Activated T-helper 1 cell treated with anti-CD3 and anti-CD28 coated beads, Interleukin-12 subunit alpha, Interleukin-12 subunit beta, Interleukin-2, Interleukin-4 antibody, amounts not matched to agents 30 ng/mL and 10 ng/mL and 1 ng/mL, durations not matched to agents 14 hours and 24 hours and 36 hours (primary cell): ENCODE data around the gene ADAM15. TPM values are rescaled to one million over a fixed set of nuclear protein-coding genes. Genes with fewer than 3 reads are reported as not detected.

ENCODE experiments used
- DNase-seq: peaks from one replicate; pipeline ENCODE4 v3.0.0; 2021; ENCODE audit warnings: low spot score
- H3K27ac Mint-ChIP-seq: one replicate; pipeline ENCODE4 v1.8.0; 2021; ENCODE audit warnings: mild to moderate bottlenecking, mixed read lengths
- H3K27me3 Mint-ChIP-seq: one replicate; pipeline ENCODE4 v1.8.0; 2022; ENCODE audit warnings: mild to moderate bottlenecking, moderate library complexity, mixed read lengths; ENCODE audit not compliant: insufficient read depth
- H3K36me3 Mint-ChIP-seq: one replicate; pipeline ENCODE4 v1.8.0; 2021; ENCODE audit warnings: low read depth, mixed read lengths
- H3K4me1 Mint-ChIP-seq: one replicate; pipeline ENCODE4 v1.8.0; 2021; ENCODE audit warnings: low read depth, mixed read lengths
- H3K4me3 Mint-ChIP-seq: one replicate; pipeline ENCODE4 v1.8.0; 2021; ENCODE audit warnings: mild to moderate bottlenecking, moderate library complexity, mixed read lengths
- H3K9me3 Mint-ChIP-seq: one replicate; pipeline ENCODE4 v1.8.0; 2021; ENCODE audit warnings: mixed read lengths
- intact Hi-C: fragments of 100-400 bp; cut with micrococcal nuclease; formaldehyde crosslinking; loops from one replicate; pipeline ENCODE4 v1.15.1; 2024
- total RNA-seq: library from RNA; stranded (reverse); gene quantifications from 2 replicates; pipeline ENCODE4 v1.2.3, GENCODE V29; 2022

ADAM15 gene
- total RNA-seq, 1 donor from 2014 or later, result 82.9 TPM

DNA sequence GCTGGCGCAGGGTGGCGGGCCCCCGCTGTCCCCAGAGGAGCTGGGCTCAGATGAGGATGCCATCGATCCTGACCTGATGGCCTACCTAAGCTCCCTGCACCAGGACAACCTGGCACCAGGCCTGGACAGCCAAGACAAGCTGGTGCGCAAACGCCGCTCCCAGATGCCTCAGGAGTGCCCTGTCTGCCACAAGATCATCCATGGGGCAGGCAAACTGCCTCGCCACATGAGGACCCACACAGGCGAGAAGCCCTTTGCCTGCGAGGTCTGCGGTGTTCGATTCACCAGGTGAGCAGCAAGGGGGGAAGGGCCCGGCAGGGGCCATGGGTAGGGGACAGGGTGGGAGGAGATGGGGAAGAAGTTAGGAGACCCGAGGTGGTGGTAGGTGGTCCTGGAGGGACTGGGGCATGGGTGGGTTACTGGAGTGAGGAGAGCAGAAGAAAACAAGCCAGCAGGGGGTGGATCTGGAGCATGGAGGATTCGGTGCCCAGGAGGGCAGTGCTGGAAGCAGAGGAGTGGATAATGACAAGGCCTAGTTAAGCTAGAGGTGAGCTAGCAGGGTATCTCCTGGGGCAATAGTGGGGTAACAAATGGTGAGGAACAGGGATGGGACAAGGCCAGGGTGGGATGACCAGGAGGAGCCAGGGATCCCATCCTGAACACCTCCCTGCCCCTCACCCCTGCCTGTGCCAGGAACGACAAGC, 35.4 kb upstream of the ADAM15 start:
- no peak for DNase-seq
- peak overlapping the region; percentile 42 for H3K27ac Mint-ChIP-seq
- intact Hi-C loops, result no loop called here
- H3K27me3 Mint-ChIP-seq, result no peaks in the 10 kb centered on the region
- H3K36me3 Mint-ChIP-seq, result peaks cover 59% of the 10 kb centered on the region
- H3K4me1 Mint-ChIP-seq, result peaks cover 64% of the 10 kb centered on the region
- peak overlapping the region; percentile 69 for H3K4me3 Mint-ChIP-seq
- no peaks in the 10 kb centered on the region for H3K9me3 Mint-ChIP-seq

DNA sequence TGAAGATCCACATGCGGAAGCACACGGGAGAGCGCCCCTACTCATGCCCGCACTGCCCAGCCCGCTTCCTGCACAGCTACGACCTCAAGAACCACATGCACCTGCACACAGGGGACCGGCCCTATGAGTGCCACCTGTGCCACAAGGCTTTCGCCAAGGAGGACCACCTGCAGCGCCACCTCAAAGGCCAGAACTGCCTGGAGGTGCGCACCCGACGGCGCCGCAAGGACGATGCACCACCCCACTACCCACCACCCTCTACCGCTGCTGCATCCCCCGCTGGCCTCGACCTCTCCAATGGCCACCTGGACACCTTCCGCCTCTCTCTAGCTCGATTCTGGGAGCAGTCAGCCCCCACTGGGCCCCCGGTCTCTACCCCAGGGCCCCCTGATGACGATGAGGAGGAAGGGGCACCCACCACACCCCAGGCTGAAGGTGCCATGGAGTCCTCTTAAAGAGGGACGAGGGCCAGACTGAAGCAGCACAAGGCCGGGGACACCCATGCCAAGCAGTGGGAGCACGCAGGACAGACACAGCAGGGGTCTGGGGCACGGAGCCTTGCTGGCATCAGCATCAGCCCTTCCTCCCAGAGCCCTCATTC, 34.8 kb upstream of the ADAM15 start:
- DNase-seq, result no peak
- Mint-ChIP-seq H3K9me3 (no peaks in the 10 kb centered on the region), H3K27me3 (no peaks in the 10 kb centered on the region), H3K4me3 (peak overlapping the region; percentile 69), H3K36me3 (peaks cover 56% of the 10 kb centered on the region), H3K27ac (peak overlapping the region; percentile 42), H3K4me1 (peaks cover 60% of the 10 kb centered on the region)
- intact Hi-C loops, result no loop called here

- DNase-seq, result peak; percentile 81
- Mint-ChIP-seq H3K27me3 (no peaks in the 10 kb centered on the region), H3K27ac (peak overlapping the region; percentile 7), H3K4me1 (peaks cover 54% of the 10 kb centered on the region), H3K36me3 (peaks cover 52% of the 10 kb centered on the region), H3K4me3 (peak overlapping the region; percentile 69), H3K9me3 (no peaks in the 10 kb centered on the region)
- intact Hi-C loops, result loop anchor here (1.0 kb wide), 7 partner anchors 9 to 55 kb away; partner anchors contain the start of genes CKS1B, EFNA4, FLAD1 and ZBTB7B
Observed at GRCh38 chr1:155017041-155017945, 33.8 kb upstream of the ADAM15 start.

GRCh38 chr1:155017946-155018316, 33.2 kb upstream of the ADAM15 start:
- intact Hi-C loops, result loop anchor here (1.0 kb wide), 7 partner anchors 10 to 56 kb away; partner anchors contain the start of genes CKS1B, EFNA4, FLAD1 and ZBTB7B
- H3K36me3 Mint-ChIP-seq, result peaks cover 45% of the 10 kb centered on the region
- H3K9me3 Mint-ChIP-seq, result no peaks in the 10 kb centered on the region
- H3K27ac Mint-ChIP-seq, result peak overlapping the region; percentile 70
- H3K4me1 Mint-ChIP-seq, result peaks cover 48% of the 10 kb centered on the region
- H3K27me3 Mint-ChIP-seq, result no peaks in the 10 kb centered on the region
- DNase-seq, result no peak
- peak overlapping the region; percentile 26 for H3K4me3 Mint-ChIP-seq

- intact Hi-C loops, result no loop called here
- Mint-ChIP-seq H3K4me1 (peaks cover 39% of the 10 kb centered on the region), H3K36me3 (peaks cover 39% of the 10 kb centered on the region)
Observed at GRCh38 chr1:155018617-155019348, 32.3 kb upstream of the ADAM15 start.

DNA sequence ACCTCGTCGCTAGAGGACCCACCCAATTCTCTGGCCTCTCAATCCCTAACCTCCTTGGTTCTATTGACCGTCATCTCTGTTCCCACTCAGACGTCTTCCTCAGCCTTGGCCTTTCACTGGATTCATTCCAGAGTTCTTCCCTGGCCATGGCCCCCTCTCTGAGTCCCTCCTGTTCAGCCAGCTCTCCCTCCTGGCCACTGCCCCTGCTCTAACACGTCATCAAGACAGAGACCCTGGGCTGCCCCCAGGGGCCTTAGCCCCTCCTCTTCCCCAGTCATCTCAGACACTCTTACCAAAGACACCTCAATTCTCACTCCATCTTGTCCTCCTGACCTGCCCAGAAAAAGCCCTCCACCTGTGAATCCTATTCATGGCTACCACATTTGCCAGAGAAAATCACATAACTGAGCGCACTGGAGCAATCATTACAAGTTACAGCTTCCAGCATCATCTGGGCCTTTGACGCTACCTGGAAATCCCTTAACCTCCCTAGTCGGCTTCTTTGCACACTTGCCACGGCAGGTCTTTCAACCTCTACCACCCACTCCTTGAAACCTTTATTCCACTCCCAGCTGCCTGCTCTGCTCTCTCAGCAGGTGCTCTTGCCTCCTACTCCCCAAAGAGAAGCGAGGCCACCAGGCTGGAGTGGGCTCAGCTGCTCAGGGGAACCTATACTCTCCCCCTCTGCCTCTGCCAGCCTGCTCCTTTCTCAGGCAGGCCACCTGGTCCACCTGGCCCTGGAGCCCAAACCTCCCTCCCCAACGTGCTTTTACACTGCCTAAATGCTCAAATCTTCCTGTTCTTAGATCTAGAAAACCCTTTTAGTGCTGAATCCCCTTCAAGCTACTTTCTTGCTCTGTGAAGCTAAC, 31.5 kb upstream of the ADAM15 start:
- peaks cover 33% of the 10 kb centered on the region for H3K36me3 Mint-ChIP-seq

More at GRCh38 chr1:155018617-155019348, 32.3 kb upstream of the ADAM15 start:
- DNase-seq, result no peak
- no peak overlapping the region for H3K4me3 Mint-ChIP-seq
- no peaks in the 10 kb centered on the region for H3K9me3 Mint-ChIP-seq
- H3K27ac Mint-ChIP-seq, result peak overlapping the region; percentile 14
- no peaks in the 10 kb centered on the region for H3K27me3 Mint-ChIP-seq

DNA sequence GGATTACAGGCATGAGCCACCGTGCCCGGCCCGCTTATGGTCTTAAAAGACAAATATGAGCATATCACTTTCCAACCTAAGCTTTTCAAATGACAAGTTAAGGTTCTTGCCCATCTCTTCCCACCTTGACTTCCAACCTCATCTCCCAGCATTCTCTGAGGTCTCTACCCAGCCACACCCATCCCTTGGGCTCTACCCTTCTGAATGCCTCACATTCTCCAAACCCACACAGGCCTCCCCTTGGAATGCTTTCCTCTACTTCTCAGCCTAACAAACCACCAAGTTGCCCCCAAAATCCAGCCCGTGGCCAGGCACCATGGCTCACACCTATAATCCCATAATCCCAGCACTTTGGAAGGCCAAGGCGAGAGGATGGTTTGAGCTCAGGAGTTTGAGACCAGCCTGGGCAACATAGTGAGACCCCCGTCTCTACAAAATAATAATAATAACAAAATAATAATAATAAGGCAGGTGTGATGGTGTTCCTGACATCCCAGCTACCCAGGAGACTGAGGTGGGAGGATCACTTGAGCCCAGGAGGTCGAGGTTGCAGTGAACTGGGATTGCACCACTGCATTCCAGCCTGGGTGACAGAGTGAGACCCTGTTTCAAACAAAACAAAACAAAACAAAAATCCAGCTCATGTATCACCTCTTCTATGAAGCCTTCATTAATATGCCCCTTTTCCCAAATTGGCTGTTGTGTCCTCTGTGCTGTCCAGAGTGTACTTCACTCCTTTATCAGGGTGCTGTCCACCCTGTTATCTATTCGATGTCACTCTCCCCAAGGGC, 28.8 kb upstream of the ADAM15 start:
- no peak overlapping the region for H3K27ac Mint-ChIP-seq
- peaks cover 7% of the 10 kb centered on the region for H3K27me3 Mint-ChIP-seq
- peaks cover 16% of the 10 kb centered on the region for H3K4me1 Mint-ChIP-seq
- no peaks in the 10 kb centered on the region for H3K9me3 Mint-ChIP-seq
- no peak for DNase-seq
- H3K4me3 Mint-ChIP-seq, result no peak overlapping the region
- peaks cover 18% of the 10 kb centered on the region for H3K36me3 Mint-ChIP-seq
- intact Hi-C loops, result no loop called here

More for the DNA sequence above, 31.5 kb upstream of the ADAM15 start:
- no peak overlapping the region for H3K4me3 Mint-ChIP-seq
- no peaks in the 10 kb centered on the region for H3K27me3 Mint-ChIP-seq
- intact Hi-C loops, result no loop called here
- no peak for DNase-seq
- H3K9me3 Mint-ChIP-seq, result no peaks in the 10 kb centered on the region
- H3K4me1 Mint-ChIP-seq, result peaks cover 32% of the 10 kb centered on the region
- peak overlapping the region; percentile 14 for H3K27ac Mint-ChIP-seq

GRCh38 chr1:155022927-155023236, 28.2 kb upstream of the ADAM15 start:
- Mint-ChIP-seq H3K27me3 (peaks cover 7% of the 10 kb centered on the region), H3K4me3 (no peak overlapping the region), H3K27ac (no peak overlapping the region), H3K4me1 (peaks cover 13% of the 10 kb centered on the region), H3K36me3 (peaks cover 16% of the 10 kb centered on the region), H3K9me3 (no peaks in the 10 kb centered on the region)
- DNase-seq, result no peak
- intact Hi-C loops, result no loop called here

DNA sequence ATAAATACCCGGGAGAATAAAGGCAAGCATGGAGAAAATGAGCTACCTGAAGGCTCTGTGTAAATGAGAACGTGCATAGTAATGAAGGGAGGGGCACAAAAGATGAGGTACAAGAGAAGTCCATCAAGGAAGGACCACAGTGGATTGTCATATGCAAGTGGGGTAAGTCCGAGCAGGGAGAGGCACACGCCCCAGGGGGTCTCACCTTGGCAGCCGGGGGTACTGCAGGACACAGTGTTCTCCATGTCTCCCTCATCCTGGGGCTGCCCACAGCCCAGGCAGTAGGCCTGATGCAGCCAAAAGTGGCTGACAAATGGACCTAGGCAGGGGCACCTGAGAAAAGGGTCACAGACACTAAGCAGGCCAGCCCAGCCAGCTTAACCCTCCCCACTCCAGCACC, 27.5 kb upstream of the ADAM15 start:
- H3K9me3 Mint-ChIP-seq, result no peaks in the 10 kb centered on the region
- H3K27me3 Mint-ChIP-seq, result peaks cover 7% of the 10 kb centered on the region
- H3K27ac Mint-ChIP-seq, result no peak overlapping the region
- H3K36me3 Mint-ChIP-seq, result peaks cover 14% of the 10 kb centered on the region
- no peak for DNase-seq
- no peak overlapping the region for H3K4me3 Mint-ChIP-seq
- intact Hi-C loops, result no loop called here
- peaks cover 10% of the 10 kb centered on the region for H3K4me1 Mint-ChIP-seq

DNA sequence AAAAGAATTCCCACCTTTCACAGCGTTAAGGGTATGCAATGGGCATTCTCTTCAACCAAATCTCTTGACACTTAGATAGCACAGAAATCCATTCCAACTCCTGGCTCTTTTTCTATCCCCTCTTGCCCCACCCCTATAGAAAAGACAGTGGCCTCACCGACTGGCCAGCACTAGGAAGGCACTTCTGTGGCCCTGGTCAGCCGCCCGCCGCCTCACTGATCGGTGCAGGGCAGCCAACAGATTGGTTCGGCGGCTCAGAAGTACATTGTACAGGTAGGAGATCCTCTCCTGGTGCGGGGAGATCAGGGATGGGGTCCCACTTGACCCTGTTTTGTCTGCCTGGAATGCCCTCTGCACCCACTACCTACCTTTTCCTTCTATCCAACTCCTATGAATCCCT, 26.8 kb upstream of the ADAM15 start:
- Mint-ChIP-seq H3K4me3 (no peak overlapping the region), H3K27me3 (peaks cover 7% of the 10 kb centered on the region), H3K36me3 (peaks cover 8% of the 10 kb centered on the region), H3K9me3 (no peaks in the 10 kb centered on the region), H3K4me1 (peaks cover 8% of the 10 kb centered on the region), H3K27ac (no peak overlapping the region)
- intact Hi-C loops, result no loop called here
- DNase-seq, result no peak

- Mint-ChIP-seq H3K36me3 (no peaks in the 10 kb centered on the region), H3K27me3 (peaks cover 7% of the 10 kb centered on the region), H3K27ac (no peak overlapping the region), H3K9me3 (no peaks in the 10 kb centered on the region), H3K4me3 (no peak overlapping the region), H3K4me1 (no peaks in the 10 kb centered on the region)
- intact Hi-C loops, result no loop called here
- no peak for DNase-seq
Observed at GRCh38 chr1:155026154-155026553, 25.0 kb upstream of the ADAM15 start.
